Transverse colon (tissue), 4 donors: ENCODE data around the gene JCHAIN.

Experiments used
- POLR2A ChIP-seq: fragments of 450-650 bp; IDR thresholded peaks from one replicate; pipeline ENCODE4 v1.6.1; 2016; ENCODE audit warnings: antibody characterized with exemption, mild to moderate bottlenecking, moderate library complexity
- POLR2AphosphoS5 ChIP-seq, 3 donors: sonication (generic); formaldehyde crosslinking; IDR thresholded peaks; one replicate each; pipeline ENCODE4 v1.6.1; 2016; ENCODE audit warnings: antibody characterized with exemption in 3 of 3
- TF ChIP-seq, protein P1 (sequence below), 5 experiments: fragments of 200-600 bp in 3 of 5; fragments of 450-650 bp in 2 of 5; sonication (generic) in 3 of 5; IDR thresholded peaks; 1 replicate in 2 of 5; 2 replicates in 3 of 5; pipeline ENCODE4 v1.5.1; 2016 to 2017; ENCODE audit warnings: antibody characterized with exemption in 5 of 5, inconsistent platforms in 3 of 5, mild to moderate bottlenecking in 2 of 5, moderate library complexity in 1 of 5

DNA sequence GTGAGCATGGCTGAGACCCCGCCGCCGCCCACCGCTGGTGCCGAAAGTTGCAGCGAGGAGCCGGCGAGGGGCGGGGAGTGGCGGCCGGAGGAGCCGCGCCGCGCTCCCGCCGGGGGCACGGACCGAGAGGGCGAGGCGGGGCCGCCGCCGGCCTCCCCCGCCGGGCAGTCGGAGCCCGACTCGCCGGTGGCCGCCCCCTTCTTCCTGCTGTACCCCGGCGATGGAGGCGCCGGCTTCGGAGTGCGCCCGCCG, 38.5 kb upstream of the JCHAIN start:
- TF ChIP-seq POLR2A = no peak
- TF ChIP-seq, protein P1, sequence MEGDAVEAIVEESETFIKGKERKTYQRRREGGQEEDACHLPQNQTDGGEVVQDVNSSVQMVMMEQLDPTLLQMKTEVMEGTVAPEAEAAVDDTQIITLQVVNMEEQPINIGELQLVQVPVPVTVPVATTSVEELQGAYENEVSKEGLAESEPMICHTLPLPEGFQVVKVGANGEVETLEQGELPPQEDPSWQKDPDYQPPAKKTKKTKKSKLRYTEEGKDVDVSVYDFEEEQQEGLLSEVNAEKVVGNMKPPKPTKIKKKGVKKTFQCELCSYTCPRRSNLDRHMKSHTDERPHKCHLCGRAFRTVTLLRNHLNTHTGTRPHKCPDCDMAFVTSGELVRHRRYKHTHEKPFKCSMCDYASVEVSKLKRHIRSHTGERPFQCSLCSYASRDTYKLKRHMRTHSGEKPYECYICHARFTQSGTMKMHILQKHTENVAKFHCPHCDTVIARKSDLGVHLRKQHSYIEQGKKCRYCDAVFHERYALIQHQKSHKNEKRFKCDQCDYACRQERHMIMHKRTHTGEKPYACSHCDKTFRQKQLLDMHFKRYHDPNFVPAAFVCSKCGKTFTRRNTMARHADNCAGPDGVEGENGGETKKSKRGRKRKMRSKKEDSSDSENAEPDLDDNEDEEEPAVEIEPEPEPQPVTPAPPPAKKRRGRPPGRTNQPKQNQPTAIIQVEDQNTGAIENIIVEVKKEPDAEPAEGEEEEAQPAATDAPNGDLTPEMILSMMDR (IDR thresholded peaks at IDR 0.05) = no peak
- no peak for TF ChIP-seq POLR2AphosphoS5 (IDR thresholded peaks at IDR 0.05)
